H1 (cell line): ENCODE measurements around the gene TMEM198. TPM values are rescaled to one million over a fixed set of nuclear protein-coding genes. Genes with fewer than 3 reads are reported as not detected.

Experiments
- ATF3 ChIP-seq: IDR thresholded peaks from 2 replicates; pipeline ENCODE4 v1.6.1; 2011; ENCODE audit warnings: low read depth, mild to moderate bottlenecking, low read length; ENCODE audit not compliant: insufficient read depth
- KDM1A ChIP-seq: fragments of 200-600, 300-600 bp; sonication (generic); IDR thresholded peaks from 2 replicates; pipeline ENCODE4 v1.7.1; 2016; ENCODE audit warnings: mild to moderate bottlenecking, low read length, borderline replicate concordance
- RXRA ChIP-seq: IDR thresholded peaks from 2 replicates; pipeline ENCODE4 v1.6.1; 2011; ENCODE audit warnings: low read depth, mild to moderate bottlenecking, low read length, moderate library complexity; ENCODE audit not compliant: insufficient read depth
- SUZ12 ChIP-seq: fragments of 200-600 bp; sonication (generic); IDR thresholded peaks from 2 replicates; pipeline ENCODE4 v1.6.1; 2012; ENCODE audit warnings: mild to moderate bottlenecking, inconsistent platforms, low read length, moderate library complexity, mixed read lengths
- YY1 ChIP-seq: IDR thresholded peaks from 2 replicates; pipeline ENCODE4 v1.6.1; 2011; ENCODE audit warnings: low read depth, mild to moderate bottlenecking, low read length
- ZNF274 ChIP-seq: IDR thresholded peaks from 2 replicates; pipeline ENCODE4 v1.7.0; 2012; ENCODE audit warnings: low read length, borderline replicate concordance; ENCODE audit errors: extremely low read depth
- polyA plus RNA-seq, 7 experiments: library from polyadenylated mRNA; depleted of rRNA in 3 of 7; stranded (reverse) in 5 of 7; unstranded in 2 of 7; fragments of >200 nt in 5 of 7; fragments of 200-250 nt in 2 of 7; gene quantifications; 1 replicate in 5 of 7; 2 replicates in 1 of 7; 4 replicates in 1 of 7; pipeline versions ENCODE4 v1.2.1 to v1.2.3, GENCODE V29; 2011 to 2013; ENCODE audit warnings: missing spikeins in 2 of 7, mixed read lengths in 2 of 7
- total RNA-seq: library from RNA; stranded (reverse); fragmentation: NEBNext Ultra II Directional; extraction: Animal tissue kit (Norgen Biotek cat#: 25700); gene quantifications from 2 replicates; pipeline ENCODE4 v1.2.1, GENCODE V29; 2021
- TF ChIP-seq, protein P1 (sequence below): fragments of 300-600 bp; sonication (generic); IDR thresholded peaks from 2 replicates; pipeline ENCODE4 v1.7.1; 2012; ENCODE audit warnings: low read length, moderate library complexity, mild to moderate bottlenecking, inconsistent platforms; ENCODE audit not compliant: insufficient replicate concordance
- TF ChIP-seq, protein P2 (sequence below): IDR thresholded peaks from 2 replicates; pipeline ENCODE4 v1.6.1; 2012; ENCODE audit warnings: inconsistent platforms

TMEM198 gene
- total and polyA plus RNA-seq, 2 of the 8 experiments (the other 6 are each of a cell fraction or from before 2014, with no cell fraction given) = 10.2 to 10.4 TPM

DNA sequence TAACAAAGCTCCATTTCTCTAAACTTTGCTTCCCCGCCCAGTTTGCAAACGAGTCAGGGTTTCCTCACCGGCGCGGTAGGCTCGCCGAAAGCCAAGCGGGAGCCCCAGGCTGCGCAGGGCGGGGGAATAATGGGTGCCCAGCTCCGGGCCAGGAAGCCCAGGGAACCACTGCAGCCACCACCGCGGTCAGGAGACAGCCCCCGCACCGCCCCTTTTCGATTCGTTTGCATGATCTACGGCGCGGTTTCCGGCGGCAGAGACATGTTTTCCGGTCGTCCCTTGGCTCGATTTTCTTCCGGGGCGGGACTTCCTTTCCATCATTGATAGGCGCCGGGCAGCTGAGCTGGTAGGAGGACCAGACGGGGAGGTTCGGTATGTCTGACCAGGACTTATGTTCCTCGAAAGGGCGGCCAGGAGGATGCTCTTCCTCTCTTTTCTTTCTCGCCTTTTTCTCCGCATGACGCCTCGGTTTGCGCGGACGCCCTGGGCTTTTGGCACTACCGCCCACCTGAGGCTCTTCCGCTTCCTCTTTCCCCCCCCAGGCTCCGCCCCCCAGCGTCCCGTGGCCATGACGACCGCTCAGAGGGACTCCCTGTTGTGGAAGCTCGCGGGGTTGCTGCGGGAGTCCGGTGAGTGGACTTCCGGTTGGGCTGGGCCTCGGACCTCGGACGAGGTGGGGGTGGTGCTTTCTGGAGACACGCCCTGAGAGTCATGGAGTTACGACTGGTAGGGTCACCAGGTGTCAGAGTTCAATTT lies 53.9 kb downstream of the TMEM198 start, which contains the start of gene STK11IP (continued):
- TF ChIP-seq, protein P1, sequence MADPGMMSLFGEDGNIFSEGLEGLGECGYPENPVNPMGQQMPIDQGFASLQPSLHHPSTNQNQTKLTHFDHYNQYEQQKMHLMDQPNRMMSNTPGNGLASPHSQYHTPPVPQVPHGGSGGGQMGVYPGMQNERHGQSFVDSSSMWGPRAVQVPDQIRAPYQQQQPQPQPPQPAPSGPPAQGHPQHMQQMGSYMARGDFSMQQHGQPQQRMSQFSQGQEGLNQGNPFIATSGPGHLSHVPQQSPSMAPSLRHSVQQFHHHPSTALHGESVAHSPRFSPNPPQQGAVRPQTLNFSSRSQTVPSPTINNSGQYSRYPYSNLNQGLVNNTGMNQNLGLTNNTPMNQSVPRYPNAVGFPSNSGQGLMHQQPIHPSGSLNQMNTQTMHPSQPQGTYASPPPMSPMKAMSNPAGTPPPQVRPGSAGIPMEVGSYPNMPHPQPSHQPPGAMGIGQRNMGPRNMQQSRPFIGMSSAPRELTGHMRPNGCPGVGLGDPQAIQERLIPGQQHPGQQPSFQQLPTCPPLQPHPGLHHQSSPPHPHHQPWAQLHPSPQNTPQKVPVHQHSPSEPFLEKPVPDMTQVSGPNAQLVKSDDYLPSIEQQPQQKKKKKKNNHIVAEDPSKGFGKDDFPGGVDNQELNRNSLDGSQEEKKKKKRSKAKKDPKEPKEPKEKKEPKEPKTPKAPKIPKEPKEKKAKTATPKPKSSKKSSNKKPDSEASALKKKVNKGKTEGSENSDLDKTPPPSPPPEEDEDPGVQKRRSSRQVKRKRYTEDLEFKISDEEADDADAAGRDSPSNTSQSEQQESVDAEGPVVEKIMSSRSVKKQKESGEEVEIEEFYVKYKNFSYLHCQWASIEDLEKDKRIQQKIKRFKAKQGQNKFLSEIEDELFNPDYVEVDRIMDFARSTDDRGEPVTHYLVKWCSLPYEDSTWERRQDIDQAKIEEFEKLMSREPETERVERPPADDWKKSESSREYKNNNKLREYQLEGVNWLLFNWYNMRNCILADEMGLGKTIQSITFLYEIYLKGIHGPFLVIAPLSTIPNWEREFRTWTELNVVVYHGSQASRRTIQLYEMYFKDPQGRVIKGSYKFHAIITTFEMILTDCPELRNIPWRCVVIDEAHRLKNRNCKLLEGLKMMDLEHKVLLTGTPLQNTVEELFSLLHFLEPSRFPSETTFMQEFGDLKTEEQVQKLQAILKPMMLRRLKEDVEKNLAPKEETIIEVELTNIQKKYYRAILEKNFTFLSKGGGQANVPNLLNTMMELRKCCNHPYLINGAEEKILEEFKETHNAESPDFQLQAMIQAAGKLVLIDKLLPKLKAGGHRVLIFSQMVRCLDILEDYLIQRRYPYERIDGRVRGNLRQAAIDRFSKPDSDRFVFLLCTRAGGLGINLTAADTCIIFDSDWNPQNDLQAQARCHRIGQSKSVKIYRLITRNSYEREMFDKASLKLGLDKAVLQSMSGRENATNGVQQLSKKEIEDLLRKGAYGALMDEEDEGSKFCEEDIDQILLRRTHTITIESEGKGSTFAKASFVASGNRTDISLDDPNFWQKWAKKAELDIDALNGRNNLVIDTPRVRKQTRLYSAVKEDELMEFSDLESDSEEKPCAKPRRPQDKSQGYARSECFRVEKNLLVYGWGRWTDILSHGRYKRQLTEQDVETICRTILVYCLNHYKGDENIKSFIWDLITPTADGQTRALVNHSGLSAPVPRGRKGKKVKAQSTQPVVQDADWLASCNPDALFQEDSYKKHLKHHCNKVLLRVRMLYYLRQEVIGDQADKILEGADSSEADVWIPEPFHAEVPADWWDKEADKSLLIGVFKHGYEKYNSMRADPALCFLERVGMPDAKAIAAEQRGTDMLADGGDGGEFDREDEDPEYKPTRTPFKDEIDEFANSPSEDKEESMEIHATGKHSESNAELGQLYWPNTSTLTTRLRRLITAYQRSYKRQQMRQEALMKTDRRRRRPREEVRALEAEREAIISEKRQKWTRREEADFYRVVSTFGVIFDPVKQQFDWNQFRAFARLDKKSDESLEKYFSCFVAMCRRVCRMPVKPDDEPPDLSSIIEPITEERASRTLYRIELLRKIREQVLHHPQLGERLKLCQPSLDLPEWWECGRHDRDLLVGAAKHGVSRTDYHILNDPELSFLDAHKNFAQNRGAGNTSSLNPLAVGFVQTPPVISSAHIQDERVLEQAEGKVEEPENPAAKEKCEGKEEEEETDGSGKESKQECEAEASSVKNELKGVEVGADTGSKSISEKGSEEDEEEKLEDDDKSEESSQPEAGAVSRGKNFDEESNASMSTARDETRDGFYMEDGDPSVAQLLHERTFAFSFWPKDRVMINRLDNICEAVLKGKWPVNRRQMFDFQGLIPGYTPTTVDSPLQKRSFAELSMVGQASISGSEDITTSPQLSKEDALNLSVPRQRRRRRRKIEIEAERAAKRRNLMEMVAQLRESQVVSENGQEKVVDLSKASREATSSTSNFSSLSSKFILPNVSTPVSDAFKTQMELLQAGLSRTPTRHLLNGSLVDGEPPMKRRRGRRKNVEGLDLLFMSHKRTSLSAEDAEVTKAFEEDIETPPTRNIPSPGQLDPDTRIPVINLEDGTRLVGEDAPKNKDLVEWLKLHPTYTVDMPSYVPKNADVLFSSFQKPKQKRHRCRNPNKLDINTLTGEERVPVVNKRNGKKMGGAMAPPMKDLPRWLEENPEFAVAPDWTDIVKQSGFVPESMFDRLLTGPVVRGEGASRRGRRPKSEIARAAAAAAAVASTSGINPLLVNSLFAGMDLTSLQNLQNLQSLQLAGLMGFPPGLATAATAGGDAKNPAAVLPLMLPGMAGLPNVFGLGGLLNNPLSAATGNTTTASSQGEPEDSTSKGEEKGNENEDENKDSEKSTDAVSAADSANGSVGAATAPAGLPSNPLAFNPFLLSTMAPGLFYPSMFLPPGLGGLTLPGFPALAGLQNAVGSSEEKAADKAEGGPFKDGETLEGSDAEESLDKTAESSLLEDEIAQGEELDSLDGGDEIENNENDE = no peak
- TF ChIP-seq RXRA = no peak
- TF ChIP-seq ATF3 = 0 out of 2 replicates have a peak, but pooled peaks have one; percentile 30
- TF ChIP-seq KDM1A = no peak
- TF ChIP-seq YY1 = peak; percentile 10; the same call in 1 of the 2 replicates
- TF ChIP-seq SUZ12 = no peak
- TF ChIP-seq ZNF274 = no peak
- TF ChIP-seq, protein P2, sequence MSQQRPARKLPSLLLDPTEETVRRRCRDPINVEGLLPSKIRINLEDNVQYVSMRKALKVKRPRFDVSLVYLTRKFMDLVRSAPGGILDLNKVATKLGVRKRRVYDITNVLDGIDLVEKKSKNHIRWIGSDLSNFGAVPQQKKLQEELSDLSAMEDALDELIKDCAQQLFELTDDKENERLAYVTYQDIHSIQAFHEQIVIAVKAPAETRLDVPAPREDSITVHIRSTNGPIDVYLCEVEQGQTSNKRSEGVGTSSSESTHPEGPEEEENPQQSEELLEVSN = no peak
